SU-DHL-6 (cell line): Measurements from ENCODE around the gene DSCAML1.

Experiments used
- H2AFZ ChIP-seq: fragments of 200-600 bp; sonication (generic); 2 replicates; pipeline ENCODE4 v1.6.1; 2014; ENCODE audit warnings: low read depth, mild to moderate bottlenecking, moderate library complexity, mixed read lengths, antibody characterized with exemption, low read length; ENCODE audit not compliant: severe bottlenecking
- H3F3A ChIP-seq: fragments of 200-600 bp; shearing (Covaris generic); 2 replicates; pipeline ENCODE4 v1.6.0; 2016; ENCODE audit warnings: antibody characterized with exemption, mild to moderate bottlenecking; ENCODE audit not compliant: insufficient read depth
- H3K27ac ChIP-seq: fragments of 200-600 bp; sonication (generic); 2 replicates; pipeline ENCODE4 v1.5.1; 2016; ENCODE audit warnings: low read depth, mild to moderate bottlenecking, low read length, moderate library complexity, mixed read lengths
- H3K27me3 ChIP-seq: fragments of 200-600 bp; sonication (generic), shearing (Covaris generic); 2 replicates; pipeline ENCODE4 v1.6.0; 2014; ENCODE audit warnings: mild to moderate bottlenecking, low read length
- H3K36me3 ChIP-seq: fragments of 200-600 bp; sonication (generic); 2 replicates; pipeline ENCODE4 v1.6.1; 2014; ENCODE audit warnings: mild to moderate bottlenecking, low read length, mixed read lengths
- H3K4me2 ChIP-seq: fragments of 300-600, 200-600 bp; shearing (Covaris generic), sonication (generic); 2 replicates; pipeline ENCODE4 v1.6.0; 2014; ENCODE audit warnings: low read length, low read depth, mild to moderate bottlenecking; ENCODE audit not compliant: poor library complexity, severe bottlenecking
- H3K4me3 ChIP-seq: fragments of 200-600 bp; sonication (generic); 2 replicates; pipeline ENCODE4 v1.5.1; 2014; ENCODE audit warnings: antibody characterized with exemption, low read length, mild to moderate bottlenecking, mixed read lengths; ENCODE audit not compliant: insufficient read depth, poor library complexity, severe bottlenecking
- H3K79me2 ChIP-seq: fragments of 200-600 bp; sonication (generic); 2 replicates; pipeline ENCODE4 v1.6.1; 2014; ENCODE audit warnings: mild to moderate bottlenecking, low read length, moderate library complexity; ENCODE audit not compliant: insufficient read depth
- H3K9ac ChIP-seq: fragments of 200-600 bp; sonication (generic); 2 replicates; pipeline ENCODE4 v1.7.0; 2014; ENCODE audit warnings: mild to moderate bottlenecking, low read length
- H3K9me2 ChIP-seq: fragments of 200-600 bp; sonication (generic); replicated peaks from 2 replicates; pipeline ENCODE4 v1.6.1; 2014; ENCODE audit warnings: low read length; ENCODE audit not compliant: insufficient read depth
- H3K9me3 ChIP-seq: fragments of 200-600 bp; sonication (generic); 2 replicates; pipeline ENCODE4 v1.6.1; 2014; ENCODE audit warnings: low read length, mixed read lengths; ENCODE audit not compliant: insufficient read depth
- H4K20me1 ChIP-seq: fragments of 200-600 bp; sonication (generic); 2 replicates; pipeline ENCODE4 v1.6.1; 2014; ENCODE audit warnings: low read depth, mild to moderate bottlenecking, antibody characterized with exemption, low read length, moderate library complexity, mixed read lengths
- EZH2phosphoT487 ChIP-seq: fragments of 200-600 bp; sonication (generic), shearing (Covaris generic); conservative IDR thresholded peaks from 2 replicates; pipeline ENCODE4 v1.6.1; 2018; ENCODE audit warnings: mild to moderate bottlenecking, antibody characterized with exemption, low read length, moderate library complexity, mixed read lengths
- TF ChIP-seq, protein P1 (sequence below): fragments of 200-600 bp; sonication (generic); IDR thresholded peaks from one replicate; pipeline ENCODE4 v1.5.1; 2017; ENCODE audit warnings: antibody characterized with exemption, mild to moderate bottlenecking, low read length, moderate library complexity; ENCODE audit not compliant: insufficient read depth, poor library complexity, severe bottlenecking

Gene DSCAML1

DNA sequence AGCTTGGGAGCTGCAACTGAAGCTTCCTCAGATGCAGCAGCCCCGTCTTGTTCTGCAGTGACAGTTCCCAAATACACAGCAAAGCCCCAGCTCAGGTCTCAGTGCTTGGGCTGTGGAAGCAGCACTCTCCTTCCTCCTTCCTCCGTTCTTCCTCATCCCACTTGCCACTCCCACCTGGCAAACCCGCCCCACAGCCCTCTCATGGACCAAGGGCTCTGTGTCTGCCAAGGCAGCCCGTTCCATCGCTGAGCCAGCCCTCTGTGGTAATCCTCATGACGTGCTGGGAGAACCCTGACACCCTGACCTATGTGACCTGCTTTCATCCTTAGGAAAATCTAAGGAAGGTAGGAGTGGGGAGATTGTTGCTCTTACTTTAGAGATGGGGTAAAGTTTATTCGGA, 157.0 kb downstream of the DSCAML1 start:
- no peaks in the 10 kb centered on the region for H3F3A ChIP-seq
- no peaks in the 10 kb centered on the region for H4K20me1 ChIP-seq
- no peaks in the 10 kb centered on the region for H3K79me2 ChIP-seq
- H3K9ac ChIP-seq, result no peak overlapping the region
- H3K9me3 ChIP-seq, result no peaks in the 10 kb centered on the region
- H2AFZ ChIP-seq, result no peak overlapping the region
- no peak for TF ChIP-seq EZH2phosphoT487
- TF ChIP-seq, protein P1, sequence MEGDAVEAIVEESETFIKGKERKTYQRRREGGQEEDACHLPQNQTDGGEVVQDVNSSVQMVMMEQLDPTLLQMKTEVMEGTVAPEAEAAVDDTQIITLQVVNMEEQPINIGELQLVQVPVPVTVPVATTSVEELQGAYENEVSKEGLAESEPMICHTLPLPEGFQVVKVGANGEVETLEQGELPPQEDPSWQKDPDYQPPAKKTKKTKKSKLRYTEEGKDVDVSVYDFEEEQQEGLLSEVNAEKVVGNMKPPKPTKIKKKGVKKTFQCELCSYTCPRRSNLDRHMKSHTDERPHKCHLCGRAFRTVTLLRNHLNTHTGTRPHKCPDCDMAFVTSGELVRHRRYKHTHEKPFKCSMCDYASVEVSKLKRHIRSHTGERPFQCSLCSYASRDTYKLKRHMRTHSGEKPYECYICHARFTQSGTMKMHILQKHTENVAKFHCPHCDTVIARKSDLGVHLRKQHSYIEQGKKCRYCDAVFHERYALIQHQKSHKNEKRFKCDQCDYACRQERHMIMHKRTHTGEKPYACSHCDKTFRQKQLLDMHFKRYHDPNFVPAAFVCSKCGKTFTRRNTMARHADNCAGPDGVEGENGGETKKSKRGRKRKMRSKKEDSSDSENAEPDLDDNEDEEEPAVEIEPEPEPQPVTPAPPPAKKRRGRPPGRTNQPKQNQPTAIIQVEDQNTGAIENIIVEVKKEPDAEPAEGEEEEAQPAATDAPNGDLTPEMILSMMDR, result no peak
- no peaks in the 10 kb centered on the region for H3K36me3 ChIP-seq
- no peaks in the 10 kb centered on the region for H3K9me2 ChIP-seq
- H3K4me2 ChIP-seq, result no peak overlapping the region
- H3K4me3 ChIP-seq, result no peak overlapping the region
- H3K27me3 ChIP-seq, result peaks cover 4% of the 10 kb centered on the region; the same call in 1 of the 2 replicates
- H3K27ac ChIP-seq, result no peak overlapping the region

DNA sequence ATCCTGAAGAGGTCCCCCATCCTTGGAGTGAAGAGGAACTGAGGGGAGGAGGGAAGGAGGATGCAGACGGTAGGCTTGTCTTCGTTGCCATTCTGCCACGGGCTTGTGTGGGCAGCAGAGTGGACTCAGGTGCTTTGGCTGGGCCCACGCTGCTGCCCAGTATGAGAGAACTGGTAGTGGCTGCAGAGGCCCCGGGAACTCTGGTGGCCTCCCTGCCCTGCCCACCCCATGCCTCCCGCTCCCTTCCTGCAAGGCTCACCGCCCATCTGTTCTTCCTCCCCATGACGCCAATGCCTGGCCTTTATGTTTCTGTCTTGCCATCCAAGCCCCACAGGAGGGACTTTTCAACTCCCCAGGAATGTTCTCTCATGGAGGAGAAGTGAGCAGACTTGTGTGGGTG, 157.4 kb downstream of the DSCAML1 start:
- TF ChIP-seq, protein P1, result no peak
- no peak for TF ChIP-seq EZH2phosphoT487
- Histone ChIP-seq H3K27me3 (peaks cover 4% of the 10 kb centered on the region; the same call in 1 of the 2 replicates), H3K4me2 (no peak overlapping the region), H3K4me3 (no peak overlapping the region), H3K79me2 (no peaks in the 10 kb centered on the region), H3K9me2 (no peaks in the 10 kb centered on the region), H3F3A (no peaks in the 10 kb centered on the region), H3K27ac (no peak overlapping the region), H4K20me1 (no peaks in the 10 kb centered on the region), H2AFZ (no peak overlapping the region), H3K9me3 (no peaks in the 10 kb centered on the region), H3K9ac (no peak overlapping the region), H3K36me3 (no peaks in the 10 kb centered on the region)

DNA sequence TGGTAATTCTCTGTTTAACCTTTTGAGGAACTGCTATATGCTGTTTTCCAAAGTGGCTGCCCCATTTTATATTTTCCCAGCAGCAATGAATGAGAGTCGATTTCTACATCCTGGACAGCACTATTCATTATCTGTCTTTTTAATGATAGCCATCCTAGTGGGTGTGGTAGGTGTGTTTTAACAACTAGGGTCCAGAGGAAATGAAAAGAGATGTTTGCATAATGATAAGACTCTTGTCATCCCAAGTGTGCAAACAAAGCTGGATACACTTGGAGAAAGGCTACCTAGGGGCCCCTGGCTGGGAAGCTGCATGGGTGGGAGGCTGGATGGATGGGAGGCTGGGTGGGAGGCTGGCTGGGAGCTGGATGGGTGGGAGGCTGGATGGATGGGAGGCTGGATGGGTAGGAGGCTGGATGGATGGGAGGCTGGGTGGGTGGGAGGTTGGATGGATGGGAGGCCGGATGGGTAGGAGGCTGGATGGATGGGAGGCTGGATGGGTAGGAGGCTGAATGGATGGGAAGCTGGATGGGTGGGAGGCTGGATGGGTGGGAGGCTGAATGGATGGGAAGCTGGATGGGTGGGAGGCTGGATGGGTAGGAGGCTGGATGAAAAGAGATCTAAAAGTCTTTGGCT, 158.0 kb downstream of the DSCAML1 start:
- Histone ChIP-seq H3F3A (no peaks in the 10 kb centered on the region), H3K9ac (no peak overlapping the region), H3K4me2 (no peak overlapping the region), H3K9me2 (no peaks in the 10 kb centered on the region), H3K27ac (no peak overlapping the region), H4K20me1 (no peaks in the 10 kb centered on the region), H3K36me3 (no peaks in the 10 kb centered on the region), H3K27me3 (peaks cover 4% of the 10 kb centered on the region; the same call in 1 of the 2 replicates), H3K79me2 (no peaks in the 10 kb centered on the region), H2AFZ (no peak overlapping the region), H3K9me3 (no peaks in the 10 kb centered on the region), H3K4me3 (no peak overlapping the region)
- no peak for TF ChIP-seq EZH2phosphoT487
- TF ChIP-seq, protein P1, result no peak
